Colonic mucosa (tissue), 4 donors: Measurements from ENCODE around the gene BAG1. TPM values are rescaled to one million over a fixed set of nuclear protein-coding genes. Genes with fewer than 3 reads are reported as not detected.
A peak's percentile ranks its signal among the peaks of the same experiment; 100 is the strongest.

ENCODE experiments used
- DNase-seq: peaks from one replicate; pipeline ENCODE4 v3.0.0-alpha.2; 2020
- H3K27ac ChIP-seq: fragments of 200-600 bp; one replicate; pipeline ENCODE4 v1.8.0; 2021
- H3K27me3 ChIP-seq: fragments of 200-600 bp; one replicate; pipeline ENCODE4 v1.8.0; 2021
- H3K36me3 ChIP-seq: fragments of 200-600 bp; one replicate; pipeline ENCODE4 v1.8.0; 2021
- H3K4me1 ChIP-seq: fragments of 200-600 bp; one replicate; pipeline ENCODE4 v1.8.0; 2021; ENCODE audit warnings: mild to moderate bottlenecking
- H3K4me3 ChIP-seq: fragments of 200-600 bp; one replicate; pipeline ENCODE4 v1.8.0; 2021
- H3K9ac ChIP-seq, 2 donors: one replicate each; pipeline ENCODE4 v1.7.0; 2013; ENCODE audit warnings: control low read depth in 2 of 2, low read depth in 2 of 2, low read length in 2 of 2
- H3K9me3 ChIP-seq: fragments of 200-600 bp; one replicate; pipeline ENCODE4 v1.8.0; 2021
- CTCF ChIP-seq: fragments of 200-600 bp; IDR thresholded peaks from one replicate; pipeline ENCODE4 v1.8.0; 2022; ENCODE audit warnings: antibody characterized with exemption, mild to moderate bottlenecking
- intact Hi-C: fragments of 100-400 bp; cut with DNase I; formaldehyde crosslinking; loops from one replicate; pipeline ENCODE4 v1.14.1; 2022
- total RNA-seq, 2 donors: library from RNA; stranded (reverse); fragmentation: NEBNext Ultra II Directional in 1 of 2; extraction: Animal tissue kit (Norgen Biotek cat#: 25700) in 1 of 2; gene quantifications; one replicate each; pipeline ENCODE4 v1.2.1, GENCODE V29; 2021
- donor health status: healthy.
- donor health status: DM: no; HTN: no; CAD: no.
- donor health status: DM: no; HTN: no; CAD: no.

BAG1 gene
- total RNA-seq, 2 donors from 2014 or later = 117 to 122 TPM

- no peaks in the 10 kb centered on the region for H3K9me3 ChIP-seq
- no peak for TF ChIP-seq CTCF
- no peak for DNase-seq
- H3K4me1 ChIP-seq = no peaks in the 10 kb centered on the region
- no peaks in the 10 kb centered on the region for H3K27me3 ChIP-seq
- intact Hi-C loops = no loop called here
- H3K4me3 ChIP-seq = no peak overlapping the region
- H3K27ac ChIP-seq = no peak overlapping the region
- H3K9ac ChIP-seq = no peak overlapping the region
- H3K36me3 ChIP-seq = peaks cover 45% of the 10 kb centered on the region
Observed at GRCh38 chr9:33306037-33306436, 41.5 kb upstream of the BAG1 start.

GRCh38 chr9:33304362-33304761, 39.9 kb upstream of the BAG1 start:
- no peaks in the 10 kb centered on the region for H3K9me3 ChIP-seq
- H3K9ac ChIP-seq = no peak overlapping the region
- no peaks in the 10 kb centered on the region for H3K27me3 ChIP-seq
- H3K4me3 ChIP-seq = no peak overlapping the region
- DNase-seq = no peak
- no peak overlapping the region for H3K27ac ChIP-seq
- H3K36me3 ChIP-seq = peaks cover 45% of the 10 kb centered on the region
- TF ChIP-seq CTCF = no peak
- no peaks in the 10 kb centered on the region for H3K4me1 ChIP-seq
- intact Hi-C loops = no loop called here

- no peak for DNase-seq
- H3K4me3 ChIP-seq = no peak overlapping the region
- peaks cover 23% of the 10 kb centered on the region for H3K36me3 ChIP-seq
- no peak overlapping the region for H3K27ac ChIP-seq
- peaks cover 13% of the 10 kb centered on the region for H3K4me1 ChIP-seq
- intact Hi-C loops = no loop called here
- no peaks in the 10 kb centered on the region for H3K27me3 ChIP-seq
- H3K9me3 ChIP-seq = no peaks in the 10 kb centered on the region
- no peak for TF ChIP-seq CTCF
- no peak overlapping the region for H3K9ac ChIP-seq
Observed at GRCh38 chr9:33300546-33300945, 36.0 kb upstream of the BAG1 start.

GRCh38 chr9:33297432-33297831, 32.9 kb upstream of the BAG1 start:
- Histone ChIP-seq H3K4me1 (peaks cover 13% of the 10 kb centered on the region), H3K9me3 (no peaks in the 10 kb centered on the region), H3K9ac (peak overlapping the region in 1 of 2 donors; percentile 15), H3K27ac (peak overlapping the region; percentile 74), H3K36me3 (peaks cover 5% of the 10 kb centered on the region), H3K4me3 (no peak overlapping the region), H3K27me3 (no peaks in the 10 kb centered on the region)
- TF ChIP-seq CTCF = no peak
- peak; percentile 75 for DNase-seq
- intact Hi-C loops = loop anchor here (5.0 kb wide), 1 partner anchor 35 kb away; no protein-coding TSS in a partner anchor

GRCh38 chr9:33295571-33295970, 31.1 kb upstream of the BAG1 start:
- Histone ChIP-seq H3K9ac (no peak overlapping the region), H3K4me1 (peaks cover 19% of the 10 kb centered on the region), H3K27ac (no peak overlapping the region), H3K27me3 (no peaks in the 10 kb centered on the region), H3K4me3 (no peak overlapping the region), H3K36me3 (peaks cover 3% of the 10 kb centered on the region), H3K9me3 (no peaks in the 10 kb centered on the region)
- intact Hi-C loops = loop anchor here (5.0 kb wide), 1 partner anchor 37 kb away; no protein-coding TSS in a partner anchor
- TF ChIP-seq CTCF = no peak
- no peak for DNase-seq
